GM18505 (cell line): Measurements from ENCODE around the gene FAM167B.

Source experiments
- ATAC-seq: cut with Tn5 transposase; IDR thresholded peaks from one replicate; pipeline ENCODE4 v1.9.1; 2021; ENCODE audit not compliant: unreplicated experiment
- POLR2A ChIP-seq: IDR thresholded peaks from 4 replicates; pipeline ENCODE4 v1.6.1; 2011; ENCODE audit warnings: borderline replicate concordance; ENCODE audit not compliant: insufficient read depth, insufficient read length; ENCODE audit errors: extremely low read depth

The FAM167B gene

GRCh38 chr1:32215629-32216480, 31.2 kb upstream of the FAM167B start:
- TF ChIP-seq POLR2A = no peak
- no peak for ATAC-seq

- no peak for TF ChIP-seq POLR2A
- ATAC-seq = no peak
Measured at GRCh38 chr1:32216566-32216965, 30.5 kb upstream of the FAM167B start.

- ATAC-seq = no peak
- no peak for TF ChIP-seq POLR2A
Measured at GRCh38 chr1:32219022-32219421, 28.0 kb upstream of the FAM167B start.

GRCh38 chr1:32220746-32221580, 26.1 kb upstream of the FAM167B start:
- TF ChIP-seq POLR2A = no peak
- no peak for ATAC-seq

- ATAC-seq = no peak
- no peak for TF ChIP-seq POLR2A
Measured at GRCh38 chr1:32221581-32221979, 25.4 kb upstream of the FAM167B start.

GRCh38 chr1:32221980-32222755, 24.9 kb upstream of the FAM167B start, which contains the start of the genes EIF3I and TMEM234:
Gene EIF3I, plus strand, starts transcription at chr1:32222407. Its CDS starts 35 bp downstream, at chr1:32222442.
Gene TMEM234, minus strand, starts transcription at chr1:32222353. Its CDS starts 31 bp downstream, at chr1:32222322.
- peak; percentile 84 for ATAC-seq
- TF ChIP-seq POLR2A = peak; percentile 85

GRCh38 chr1:32223683-32224082, 23.3 kb upstream of the FAM167B start:
- no peak for ATAC-seq

GRCh38 chr1:32224285-32224684, 22.7 kb upstream of the FAM167B start:
- no peak for ATAC-seq
- no peak for TF ChIP-seq POLR2A

More at GRCh38 chr1:32223683-32224082, 23.3 kb upstream of the FAM167B start:
- TF ChIP-seq POLR2A = no peak

DNA sequence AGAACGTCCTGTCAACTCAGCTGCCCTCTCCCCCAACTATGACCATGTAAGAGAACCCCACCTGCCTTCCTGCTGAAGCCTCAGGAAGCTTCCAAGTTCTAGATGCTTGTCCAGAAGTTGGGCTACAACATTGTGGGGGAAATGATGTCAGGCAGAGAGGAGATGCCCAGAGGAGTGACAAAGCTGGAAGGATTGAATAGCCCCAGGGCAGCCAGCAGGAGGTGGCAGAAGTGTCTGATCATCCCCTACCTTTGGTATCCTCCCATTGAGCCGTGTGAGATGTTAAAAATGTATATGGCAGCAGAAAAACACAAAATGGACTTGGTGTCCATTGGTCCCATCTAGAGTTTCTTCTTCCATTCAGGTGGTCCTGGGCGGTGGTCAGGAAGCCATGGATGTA, 18.3 kb upstream of the FAM167B start:
- TF ChIP-seq POLR2A = no peak
- ATAC-seq = no peak

- ATAC-seq = no peak
- no peak for TF ChIP-seq POLR2A
Measured at GRCh38 chr1:32231843-32232432, 15.1 kb upstream of the FAM167B start.

DNA sequence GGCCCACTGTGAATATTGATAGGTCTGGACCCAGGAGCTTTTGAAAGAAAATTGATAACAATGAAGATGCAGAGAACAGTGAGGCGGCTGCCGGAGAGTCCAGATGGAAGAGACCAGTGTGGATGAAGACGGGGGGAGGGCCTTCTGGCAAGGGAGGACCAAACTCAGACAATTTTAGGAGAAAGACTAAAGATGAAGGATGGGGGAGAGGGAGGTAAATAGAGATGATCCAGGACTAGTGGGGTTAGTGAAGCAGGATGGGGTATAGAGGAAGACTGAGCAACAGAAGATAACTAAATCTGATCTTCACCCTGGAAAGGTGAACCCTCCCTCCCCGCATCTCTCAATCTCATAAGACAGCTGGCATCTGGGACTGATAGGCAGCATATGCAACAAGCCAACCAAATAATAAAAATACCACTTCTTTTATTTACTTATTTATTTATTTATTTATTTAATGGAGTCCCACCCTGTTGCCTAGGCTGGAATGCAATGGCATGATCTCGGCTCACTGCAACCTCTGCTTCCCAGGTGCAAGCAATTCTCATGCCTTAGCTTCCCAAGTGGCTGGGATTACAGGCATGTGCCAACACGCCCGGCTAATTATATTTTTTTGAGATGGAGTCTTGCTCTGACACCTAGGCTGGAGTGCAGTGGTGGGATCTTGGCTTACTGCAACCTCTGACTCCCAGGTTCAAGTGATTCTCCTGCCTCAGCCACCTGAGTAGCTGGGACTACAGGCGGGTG, 14.3 kb upstream of the FAM167B start:
- no peak for TF ChIP-seq POLR2A
- ATAC-seq = no peak

GRCh38 chr1:32234792-32235191, 12.2 kb upstream of the FAM167B start:
- TF ChIP-seq POLR2A = no peak
- no peak for ATAC-seq
